ENCODE data around the gene GAS7. TPM values are rescaled to one million over a fixed set of nuclear protein-coding genes. Genes with fewer than 3 reads are reported as not detected.

GAS7 gene
- polyA plus RNA-seq, 1 experiment: 1.4 TPM

- CTCF ChIA-PET: interaction anchor here (1.1 to 1.3 kb wide), 2 partner anchors 10 to 11 kb away, joined by 3 to 6 read pairs; no protein-coding TSS in a partner anchor
- TF ChIP-seq CTCF (IDR thresholded peaks at IDR 0.05; ENCODE audit: insufficient read depth, low read depth, low read length): no peak
- DNase-seq (ENCODE audit: low read depth): no peak
- Histone ChIP-seq H3K27me3 (ENCODE audit: control insufficient read depth, insufficient read depth, low read length) (no peaks in the 10 kb centered on the region), H3K4me3 (ENCODE audit: low read depth, low read length) (no peak overlapping the region), H3K36me3 (ENCODE audit: control insufficient read depth, insufficient read depth, low read length) (no peaks in the 10 kb centered on the region)
- POLR2A ChIA-PET: no interaction called here
Observed at GRCh38 chr17:9977180-9977575, 221.2 kb downstream of the GAS7 start.

DNA sequence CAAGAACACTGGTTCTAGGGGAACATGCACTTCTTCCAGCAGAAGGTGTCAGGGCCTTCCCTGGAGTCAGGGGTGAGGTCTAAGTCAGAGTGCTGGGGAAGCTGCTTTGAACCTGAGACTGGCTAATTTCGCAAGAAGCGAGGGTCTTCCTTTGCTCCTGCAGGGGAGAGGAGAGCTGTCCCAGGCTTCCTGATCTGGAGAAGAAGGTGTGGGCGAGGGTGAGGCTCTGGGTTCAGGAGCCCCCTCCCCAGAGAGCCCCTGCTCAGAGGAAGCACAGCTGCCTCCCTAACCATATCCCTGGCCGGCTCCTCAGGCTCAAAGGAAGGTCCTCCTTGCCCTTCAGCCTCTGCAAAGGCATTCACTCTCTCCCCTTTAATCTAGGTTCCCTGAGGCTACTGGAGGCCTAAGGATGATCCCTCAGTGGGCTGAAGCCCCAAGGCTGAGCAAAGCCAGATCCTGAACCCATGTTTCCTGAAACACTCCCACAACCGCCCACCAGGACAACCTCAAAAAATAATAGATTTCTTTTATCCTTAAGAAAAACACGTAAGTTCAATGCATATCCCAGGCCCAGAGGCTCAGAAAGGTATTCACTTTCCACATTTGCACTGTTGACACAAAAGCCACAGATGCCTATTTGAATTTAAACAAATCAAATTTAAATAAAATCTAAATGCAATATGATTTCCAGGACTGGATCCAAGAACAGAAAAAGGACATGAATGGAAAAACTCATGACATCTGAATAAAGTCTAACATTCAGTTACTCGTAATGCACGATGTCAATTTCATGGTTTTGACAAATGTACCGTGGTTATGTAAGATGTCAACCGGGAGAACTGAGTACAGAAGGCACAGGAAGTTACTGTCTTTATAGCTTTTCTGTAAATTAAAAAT is 221.9 kb downstream of the GAS7 start:
- no peak overlapping the region for H3K4me3 ChIP-seq (ENCODE audit: low read depth, low read length)
- no peak for TF ChIP-seq CTCF (IDR thresholded peaks at IDR 0.05; ENCODE audit: insufficient read depth, low read depth, low read length)
- POLR2A ChIA-PET: no interaction called here
- no peaks in the 10 kb centered on the region for H3K36me3 ChIP-seq (ENCODE audit: control insufficient read depth, insufficient read depth, low read length)
- DNase-seq (ENCODE audit: low read depth): no peak
- CTCF ChIA-PET: interaction anchor here (1.1 to 1.3 kb wide), 2 partner anchors 10 to 11 kb away, joined by 3 to 6 read pairs; no protein-coding TSS in a partner anchor
- H3K27me3 ChIP-seq (ENCODE audit: control insufficient read depth, insufficient read depth, low read length): no peaks in the 10 kb centered on the region

- Histone ChIP-seq H3K4me3 (ENCODE audit: low read depth, low read length) (no peak overlapping the region), H3K27me3 (ENCODE audit: control insufficient read depth, insufficient read depth, low read length) (no peaks in the 10 kb centered on the region), H3K36me3 (ENCODE audit: control insufficient read depth, insufficient read depth, low read length) (no peaks in the 10 kb centered on the region)
- POLR2A ChIA-PET: no interaction called here
- CTCF ChIA-PET: no interaction called here
- no peak for TF ChIP-seq CTCF (IDR thresholded peaks at IDR 0.05; ENCODE audit: insufficient read depth, low read depth, low read length)
- no peak for DNase-seq (ENCODE audit: low read depth)
Observed at GRCh38 chr17:9974448-9975381, 223.7 kb downstream of the GAS7 start.

GRCh38 chr17:9973669-9974447 is 224.5 kb downstream of the GAS7 start:
- Histone ChIP-seq H3K4me3 (ENCODE audit: low read depth, low read length) (no peak overlapping the region), H3K36me3 (ENCODE audit: control insufficient read depth, insufficient read depth, low read length) (no peaks in the 10 kb centered on the region), H3K27me3 (ENCODE audit: control insufficient read depth, insufficient read depth, low read length) (no peaks in the 10 kb centered on the region)
- TF ChIP-seq CTCF (IDR thresholded peaks at IDR 0.05; ENCODE audit: insufficient read depth, low read depth, low read length): no peak
- DNase-seq (ENCODE audit: low read depth): no peak
- ChIA-PET CTCF (no interaction called here), POLR2A (no interaction called here)
